Measurements from ENCODE around the gene KCTD3. TPM values are rescaled to one million over a fixed set of nuclear protein-coding genes. Genes with fewer than 3 reads are reported as not detected.

KCTD3 gene
- total and polyA plus RNA-seq, 2 of the 13 experiments (the other 11 are each of a cell fraction or from before 2014, with no cell fraction given) = 49.8 to 68.1 TPM

- TF ChIP-seq PBX3 (CRISPR knock-in tag; IDR thresholded peaks at IDR 0.05; ENCODE audit: borderline replicate concordance) (no peak), AKAP8 (CRISPR knock-in tag; IDR thresholded peaks at IDR 0.05) (no peak), ZBTB39 (CRISPR knock-in tag; IDR thresholded peaks at IDR 0.05) (no peak), SMARCE1 (IDR thresholded peaks at IDR 0.05; ENCODE audit: borderline replicate concordance) (no peak), ZKSCAN5 (CRISPR knock-in tag; IDR thresholded peaks at IDR 0.05) (no peak), ZNF777 (CRISPR knock-in tag; IDR thresholded peaks at IDR 0.05) (0 out of 2 replicates have a peak, but pooled peaks have one; percentile 7), PITX1 (CRISPR knock-in tag; IDR thresholded peaks at IDR 0.05) (peak; percentile 54; the same call in 1 of the 2 replicates), TBX3 (IDR thresholded peaks at IDR 0.05; ENCODE audit: borderline replicate concordance) (peak; percentile 13; the same call in 1 of the 2 replicates), ZNF138 (CRISPR knock-in tag; IDR thresholded peaks at IDR 0.05; ENCODE audit: low read depth) (no peak), ZNF446 (CRISPR knock-in tag; IDR thresholded peaks at IDR 0.05) (no peak), MTF2 (CRISPR knock-in tag; IDR thresholded peaks at IDR 0.05; ENCODE audit: borderline replicate concordance) (no peak), ZMAT3 (CRISPR knock-in tag; conservative IDR thresholded peaks at IDR 0.05) (peak; percentile 13; the same call in 1 of the 2 replicates), MXD4 (CRISPR knock-in tag; IDR thresholded peaks at IDR 0.05) (no peak), RNF2 (conservative IDR thresholded peaks at IDR 0.05; ENCODE audit: low read depth) (no peak), ZFP36L1 (CRISPR knock-in tag; IDR thresholded peaks at IDR 0.05) (no peak), ZNF878 (CRISPR knock-in tag; IDR thresholded peaks at IDR 0.05) (no peak), ZNF644 (CRISPR knock-in tag; IDR thresholded peaks at IDR 0.05; ENCODE audit: low read depth) (0 out of 2 replicates have a peak, but pooled peaks have one; percentile 26)
- TF ChIP-seq, protein P1, sequence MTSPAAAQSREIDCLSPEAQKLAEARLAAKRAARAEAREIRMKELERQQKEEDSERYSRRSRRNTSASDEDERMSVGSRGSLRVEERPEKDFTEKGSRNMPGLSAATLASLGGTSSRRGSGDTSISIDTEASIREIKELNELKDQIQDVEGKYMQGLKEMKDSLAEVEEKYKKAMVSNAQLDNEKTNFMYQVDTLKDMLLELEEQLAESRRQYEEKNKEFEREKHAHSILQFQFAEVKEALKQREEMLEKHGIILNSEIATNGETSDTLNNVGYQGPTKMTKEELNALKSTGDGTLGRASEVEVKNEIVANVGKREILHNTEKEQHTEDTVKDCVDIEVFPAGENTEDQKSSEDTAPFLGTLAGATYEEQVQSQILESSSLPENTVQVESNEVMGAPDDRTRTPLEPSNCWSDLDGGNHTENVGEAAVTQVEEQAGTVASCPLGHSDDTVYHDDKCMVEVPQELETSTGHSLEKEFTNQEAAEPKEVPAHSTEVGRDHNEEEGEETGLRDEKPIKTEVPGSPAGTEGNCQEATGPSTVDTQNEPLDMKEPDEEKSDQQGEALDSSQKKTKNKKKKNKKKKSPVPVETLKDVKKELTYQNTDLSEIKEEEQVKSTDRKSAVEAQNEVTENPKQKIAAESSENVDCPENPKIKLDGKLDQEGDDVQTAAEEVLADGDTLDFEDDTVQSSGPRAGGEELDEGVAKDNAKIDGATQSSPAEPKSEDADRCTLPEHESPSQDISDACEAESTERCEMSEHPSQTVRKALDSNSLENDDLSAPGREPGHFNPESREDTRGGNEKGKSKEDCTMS (CRISPR knock-in tag; conservative IDR thresholded peaks at IDR 0.05) = no peak
- TF ChIP-seq, protein P2, sequence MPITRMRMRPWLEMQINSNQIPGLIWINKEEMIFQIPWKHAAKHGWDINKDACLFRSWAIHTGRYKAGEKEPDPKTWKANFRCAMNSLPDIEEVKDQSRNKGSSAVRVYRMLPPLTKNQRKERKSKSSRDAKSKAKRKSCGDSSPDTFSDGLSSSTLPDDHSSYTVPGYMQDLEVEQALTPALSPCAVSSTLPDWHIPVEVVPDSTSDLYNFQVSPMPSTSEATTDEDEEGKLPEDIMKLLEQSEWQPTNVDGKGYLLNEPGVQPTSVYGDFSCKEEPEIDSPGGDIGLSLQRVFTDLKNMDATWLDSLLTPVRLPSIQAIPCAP (CRISPR knock-in tag; IDR thresholded peaks at IDR 0.05; ENCODE audit: low read depth) = no peak
- TF ChIP-seq, protein P3, sequence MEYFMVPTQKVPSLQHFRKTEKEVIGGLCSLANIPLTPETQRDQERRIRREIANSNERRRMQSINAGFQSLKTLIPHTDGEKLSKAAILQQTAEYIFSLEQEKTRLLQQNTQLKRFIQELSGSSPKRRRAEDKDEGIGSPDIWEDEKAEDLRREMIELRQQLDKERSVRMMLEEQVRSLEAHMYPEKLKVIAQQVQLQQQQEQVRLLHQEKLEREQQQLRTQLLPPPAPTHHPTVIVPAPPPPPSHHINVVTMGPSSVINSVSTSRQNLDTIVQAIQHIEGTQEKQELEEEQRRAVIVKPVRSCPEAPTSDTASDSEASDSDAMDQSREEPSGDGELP (IDR thresholded peaks at IDR 0.05; ENCODE audit: borderline replicate concordance, low read depth) = no peak
- TF ChIP-seq, protein P4, sequence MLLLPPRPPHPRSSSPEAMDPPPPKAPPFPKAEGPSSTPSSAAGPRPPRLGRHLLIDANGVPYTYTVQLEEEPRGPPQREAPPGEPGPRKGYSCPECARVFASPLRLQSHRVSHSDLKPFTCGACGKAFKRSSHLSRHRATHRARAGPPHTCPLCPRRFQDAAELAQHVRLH (CRISPR knock-in tag; IDR thresholded peaks at IDR 0.05; ENCODE audit: borderline replicate concordance, low read depth) = peak; percentile 73; the same call in 1 of the 2 replicates
Measured at GRCh38 chr1:215566556-215567490, at the start of gene KCTD3 (continued).

Data from HepG2 (cell line).